Measurements from ENCODE around the gene WDR46. TPM values are rescaled to one million over a fixed set of nuclear protein-coding genes. Genes with fewer than 3 reads are reported as not detected.

The WDR46 gene
- total RNA-seq, 1 experiment from 2014 or later: 99.2 TPM

GRCh38 chr6:33329058-33329457, 40.0 kb upstream of the WDR46 start:
- no peak overlapping the region for H2BK15ac ChIP-seq (ENCODE audit: low read depth, low read length)
- no peak overlapping the region for H3K27ac Mint-ChIP-seq
- H3K4me2 ChIP-seq (ENCODE audit: insufficient read depth, insufficient read length, low read length): no peak overlapping the region
- H3K9me3 Mint-ChIP-seq: no peaks in the 10 kb centered on the region; a peak in 1 of 5 replicates
- H3K23ac ChIP-seq (ENCODE audit: insufficient read length, low read depth, low read length): no peak overlapping the region
- no peak overlapping the region for H3K56ac ChIP-seq (ENCODE audit: insufficient read length, low read depth, low read length)
- H3K9ac ChIP-seq (ENCODE audit: extremely low read depth, insufficient read length, low read length): no peak overlapping the region
- H3K9me3 ChIP-seq (ENCODE audit: control insufficient read depth, low read depth, low read length): no peaks in the 10 kb centered on the region
- H2AFZ ChIP-seq (ENCODE audit: low read length): no peak overlapping the region
- H2BK20ac ChIP-seq (ENCODE audit: low read depth, low read length, poor library complexity, severe bottlenecking): no peak overlapping the region
- H3K4ac ChIP-seq (ENCODE audit: low read depth, low read length): no peak overlapping the region
- no peak overlapping the region; a peak in 1 of 5 replicates for H3K4me3 Mint-ChIP-seq
- no peak overlapping the region for H3K14ac ChIP-seq (ENCODE audit: insufficient read depth, low read length)
- peaks cover 2% of the 10 kb centered on the region for H3K27me3 Mint-ChIP-seq (ENCODE audit: low read depth)
- H3K4me1 Mint-ChIP-seq: peaks cover 5% of the 10 kb centered on the region in 2 experiments
- no CpG with 5 or more reads among the region's 5 CpGs for WGBS (ENCODE audit: extremely low coverage, insufficient read length, low lambda C conversion rate)
- no peak overlapping the region for H2BK12ac ChIP-seq (ENCODE audit: insufficient read length, low read depth, low read length)
- DNase-seq: no peak
- H3K36me3 Mint-ChIP-seq (ENCODE audit: insufficient read depth in 1 of 3, low read depth in 3 of 3): no peaks in the 10 kb centered on the region; a peak in 1 of 7 replicates
- H4K91ac ChIP-seq (ENCODE audit: insufficient read length, low read depth, low read length): no peak overlapping the region
- H3K23me2 ChIP-seq (ENCODE audit: insufficient read length, low read depth, low read length, poor library complexity, severe bottlenecking): no peaks in the 10 kb centered on the region
- H4K5ac ChIP-seq (ENCODE audit: insufficient read length, low read depth, low read length): no peak overlapping the region
- H2BK5ac ChIP-seq (ENCODE audit: insufficient read length, low read length): no peak overlapping the region
- no peaks in the 10 kb centered on the region for H3K79me1 ChIP-seq (ENCODE audit: insufficient read depth, low read depth, low read length, poor library complexity, severe bottlenecking)
- H3K4me1 ChIP-seq (ENCODE audit: insufficient read depth, low read length): 0 out of 2 replicates have a peak, but pooled peaks cover 1% of the 10 kb centered on the region
- H3K18ac ChIP-seq (ENCODE audit: insufficient read length, low read depth, low read length): no peak overlapping the region
- no peak for TF ChIP-seq CTCF (conservative IDR thresholded peaks at IDR 0.05)
- no peak overlapping the region for H2BK120ac ChIP-seq (ENCODE audit: low read depth, low read length, poor library complexity, severe bottlenecking)
- no peak overlapping the region for H3K27ac ChIP-seq (ENCODE audit: insufficient read length, low read depth, low read length)
- H3K27me3 ChIP-seq (ENCODE audit: insufficient read depth, low read length): no peaks in the 10 kb centered on the region
- no peak overlapping the region for H4K8ac ChIP-seq (replicated peaks; ENCODE audit: insufficient read length, low read depth, low read length)
- H3T11ph ChIP-seq (ENCODE audit: low read length): no peak overlapping the region
- H4K20me1 ChIP-seq (ENCODE audit: control insufficient read depth, insufficient read depth, insufficient read length): no peaks in the 10 kb centered on the region
- no peaks in the 10 kb centered on the region for H3K79me2 ChIP-seq (ENCODE audit: insufficient read depth, low read length)
- no peak overlapping the region for H2AK5ac ChIP-seq (ENCODE audit: insufficient read length, low read length)

Measured in H9 (cell line).